WERI-Rb-1 (cell line): ENCODE measurements around the gene SYF2.
"Not testable (repeated sequence)": the region's sequence is repeated elsewhere in the genome, so short reads cannot be mapped to it uniquely, and the experiment has no call there.

Experiments used
- DNase-seq: peaks from one replicate; pipeline ENCODE4 v3.0.0-alpha.2; 2020
- H3K27ac ChIP-seq: fragments of 250-450 bp; sonication (Bioruptor Pico); 2 replicates; pipeline ENCODE4 v1.5.1; 2020; ENCODE audit warnings: mild to moderate bottlenecking, moderate library complexity
- H3K27me3 ChIP-seq: fragments of 250-450 bp; sonication (Bioruptor Pico); 2 replicates; pipeline ENCODE4 v1.5.1; 2021; ENCODE audit warnings: mild to moderate bottlenecking, low read depth, moderate library complexity; ENCODE audit not compliant: insufficient read depth, severe bottlenecking
- H3K36me3 ChIP-seq: fragments of 250-450 bp; sonication (Bioruptor Pico); 2 replicates; pipeline ENCODE4 v1.5.1; 2020; ENCODE audit warnings: mild to moderate bottlenecking, moderate library complexity
- H3K4me3 ChIP-seq: 2 replicates; pipeline ENCODE4 v1.5.1; 2011; ENCODE audit warnings: low read depth, mild to moderate bottlenecking, control low read depth, low read length
- H3K9me3 ChIP-seq: fragments of 250-450 bp; sonication (Bioruptor Pico); 2 replicates; pipeline ENCODE4 v1.5.1; 2021; ENCODE audit warnings: mild to moderate bottlenecking, moderate library complexity; ENCODE audit not compliant: severe bottlenecking
- TF ChIP-seq, protein P1 (sequence below): IDR thresholded peaks from 2 replicates; pipeline ENCODE4 v1.5.1; 2011; ENCODE audit warnings: low read depth, mild to moderate bottlenecking, control low read depth, inconsistent platforms, low read length

The SYF2 gene

DNA sequence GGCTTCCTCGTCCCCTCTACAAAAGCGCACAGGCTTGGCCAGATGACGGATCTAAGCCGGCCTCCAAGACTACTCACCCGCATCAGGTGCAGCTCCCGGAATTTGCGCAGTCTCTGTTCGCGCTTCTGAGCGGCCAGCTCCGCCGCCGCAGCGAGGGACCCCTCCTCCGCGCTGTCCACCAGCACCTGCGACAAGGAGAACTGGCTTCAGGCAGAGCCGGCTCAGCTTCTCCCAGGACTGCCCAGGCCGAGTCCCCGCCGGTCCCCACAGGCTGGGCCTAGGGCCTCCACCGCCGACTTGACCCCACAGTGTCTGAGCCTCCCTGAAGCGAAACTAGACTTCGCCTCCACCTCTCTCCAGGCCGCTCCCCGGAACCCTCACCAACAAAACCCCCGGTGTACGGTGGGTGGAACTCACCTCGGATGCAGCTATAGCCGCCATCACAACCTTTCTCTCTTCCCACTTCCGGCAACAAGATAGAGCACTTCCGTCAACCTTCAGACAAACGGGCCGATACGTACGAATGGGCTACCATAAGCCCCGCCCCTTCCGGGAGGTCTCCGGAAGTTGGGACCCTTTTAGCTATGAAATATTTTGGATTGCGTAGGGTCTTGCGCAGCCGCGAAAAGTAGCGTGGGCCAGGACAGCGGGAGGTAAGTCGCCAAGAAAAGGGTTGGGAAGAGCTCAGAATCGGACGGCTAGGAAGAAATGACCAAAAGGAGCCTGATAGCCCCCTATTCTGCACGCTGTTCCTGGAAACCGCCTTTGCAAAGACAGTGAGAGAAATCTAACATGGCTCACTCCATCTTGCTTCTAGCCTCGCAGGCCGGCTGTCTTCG lies at the start of gene SYF2:
Gene SYF2 (minus strand): TSS at position 476 of the 839 bp plus-strand sequence. CDS start 35 bp downstream, at position 441.
- peak; percentile 88 for DNase-seq
- H3K4me3 ChIP-seq, result peak within 1 kb of the TSS; percentile 91
- H3K27ac ChIP-seq, result peak within 1 kb of the TSS; percentile 93
- no peaks in the 10 kb centered on the region for H3K27me3 ChIP-seq
- H3K36me3 ChIP-seq, result peaks cover 36% of the 10 kb centered on the region
- TF ChIP-seq, protein P1, sequence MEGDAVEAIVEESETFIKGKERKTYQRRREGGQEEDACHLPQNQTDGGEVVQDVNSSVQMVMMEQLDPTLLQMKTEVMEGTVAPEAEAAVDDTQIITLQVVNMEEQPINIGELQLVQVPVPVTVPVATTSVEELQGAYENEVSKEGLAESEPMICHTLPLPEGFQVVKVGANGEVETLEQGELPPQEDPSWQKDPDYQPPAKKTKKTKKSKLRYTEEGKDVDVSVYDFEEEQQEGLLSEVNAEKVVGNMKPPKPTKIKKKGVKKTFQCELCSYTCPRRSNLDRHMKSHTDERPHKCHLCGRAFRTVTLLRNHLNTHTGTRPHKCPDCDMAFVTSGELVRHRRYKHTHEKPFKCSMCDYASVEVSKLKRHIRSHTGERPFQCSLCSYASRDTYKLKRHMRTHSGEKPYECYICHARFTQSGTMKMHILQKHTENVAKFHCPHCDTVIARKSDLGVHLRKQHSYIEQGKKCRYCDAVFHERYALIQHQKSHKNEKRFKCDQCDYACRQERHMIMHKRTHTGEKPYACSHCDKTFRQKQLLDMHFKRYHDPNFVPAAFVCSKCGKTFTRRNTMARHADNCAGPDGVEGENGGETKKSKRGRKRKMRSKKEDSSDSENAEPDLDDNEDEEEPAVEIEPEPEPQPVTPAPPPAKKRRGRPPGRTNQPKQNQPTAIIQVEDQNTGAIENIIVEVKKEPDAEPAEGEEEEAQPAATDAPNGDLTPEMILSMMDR, result no peak
- H3K9me3 ChIP-seq, result no peaks in the 10 kb centered on the region

- H3K27me3 ChIP-seq, DNase-seq, H3K4me3 ChIP-seq, H3K36me3 ChIP-seq, H3K27ac ChIP-seq, H3K9me3 ChIP-seq: not testable (repeated sequence)
These were observed 47.4 kb upstream of the SYF2 start for GRCh38 chr1:25279693-25280111.

DNA sequence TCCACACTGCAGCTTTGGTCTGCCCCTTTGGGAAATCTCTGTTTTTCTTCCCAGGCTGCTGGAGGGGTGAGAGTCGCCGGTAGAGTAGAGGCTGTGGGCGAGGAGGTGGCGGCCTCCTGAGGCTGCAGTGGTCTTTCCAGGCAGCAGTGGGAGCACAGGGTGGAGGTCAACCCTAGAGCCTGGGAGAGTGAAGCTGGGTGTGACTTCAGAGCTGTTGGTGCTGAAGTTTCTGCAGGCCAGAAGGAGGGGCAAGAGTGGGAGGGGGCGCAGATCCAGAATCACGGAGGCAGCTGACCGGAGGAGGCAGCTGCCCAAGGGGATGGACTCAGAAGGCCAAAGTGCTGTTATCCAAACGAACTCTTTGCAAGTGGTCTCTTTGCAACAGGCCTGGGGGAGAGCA lies 46.5 kb upstream of the SYF2 start:
- H3K9me3 ChIP-seq, H3K4me3 ChIP-seq, DNase-seq, H3K36me3 ChIP-seq, H3K27me3 ChIP-seq, H3K27ac ChIP-seq: not testable (repeated sequence)

DNA sequence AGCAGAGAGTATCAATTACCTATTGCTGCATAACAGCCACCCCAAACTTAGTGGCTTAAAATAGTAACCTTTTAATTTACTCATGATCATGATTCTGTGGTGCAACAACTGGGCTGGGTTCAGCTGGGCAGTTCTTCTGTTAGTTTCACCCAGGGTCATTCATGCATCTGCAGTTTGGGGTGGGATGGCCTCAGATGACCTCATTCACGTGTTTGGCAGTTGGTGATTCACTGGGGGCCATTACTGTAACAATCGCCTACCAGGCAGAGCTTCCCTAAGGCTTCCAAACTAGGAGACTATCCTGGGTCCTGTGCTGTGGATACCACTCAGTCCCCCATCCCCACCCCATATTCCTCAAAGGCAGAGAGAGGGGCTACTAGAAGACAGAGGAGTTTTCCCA lies 46.1 kb upstream of the SYF2 start:
- not testable (repeated sequence) for DNase-seq, H3K27me3 ChIP-seq, H3K27ac ChIP-seq, H3K4me3 ChIP-seq, H3K9me3 ChIP-seq, H3K36me3 ChIP-seq

DNA sequence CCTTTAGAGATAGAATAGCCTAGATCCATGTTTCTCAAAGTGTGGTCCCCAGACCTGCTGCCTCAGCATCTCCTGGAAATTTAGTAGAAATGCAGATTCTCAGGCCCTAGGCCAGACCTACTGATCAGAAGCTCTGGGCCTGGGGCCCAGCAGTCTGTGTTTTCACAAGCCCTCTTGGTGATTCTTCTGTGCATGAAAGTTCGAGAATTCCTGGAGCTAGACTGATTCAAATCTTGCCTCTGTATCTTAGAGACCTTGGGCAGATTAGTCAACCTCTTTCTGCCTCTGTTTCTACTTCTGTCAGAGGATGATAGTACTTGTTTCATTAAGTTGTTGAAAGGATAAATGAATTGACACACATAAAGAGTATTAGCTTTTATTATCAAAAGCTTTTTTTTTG lies 45.0 kb upstream of the SYF2 start:
- H3K27me3 ChIP-seq, H3K4me3 ChIP-seq, H3K9me3 ChIP-seq, H3K36me3 ChIP-seq, DNase-seq, H3K27ac ChIP-seq: not testable (repeated sequence)

GRCh38 chr1:25275648-25276047 lies 43.3 kb upstream of the SYF2 start:
- not testable (repeated sequence) for H3K36me3 ChIP-seq, H3K27me3 ChIP-seq, H3K4me3 ChIP-seq, H3K9me3 ChIP-seq, DNase-seq, H3K27ac ChIP-seq

GRCh38 chr1:25272238-25272637 lies 39.9 kb upstream of the SYF2 start, which contains the start of gene RHD:
Gene RHD (plus strand): TSS chr1:25272509. CDS start chr1:25272548, 39 bp downstream.
- not testable (repeated sequence) for H3K4me3 ChIP-seq, H3K27ac ChIP-seq, H3K9me3 ChIP-seq, H3K36me3 ChIP-seq, H3K27me3 ChIP-seq, DNase-seq

GRCh38 chr1:25268143-25268760 lies 36.0 kb upstream of the SYF2 start:
- not testable (repeated sequence) for DNase-seq, H3K9me3 ChIP-seq, H3K27me3 ChIP-seq, H3K36me3 ChIP-seq, H3K27ac ChIP-seq
- H3K4me3 ChIP-seq, result peak overlapping the region; percentile 46

GRCh38 chr1:25267288-25268142 lies 35.2 kb upstream of the SYF2 start:
- H3K27me3 ChIP-seq, H3K36me3 ChIP-seq, H3K9me3 ChIP-seq, H3K27ac ChIP-seq: not testable (repeated sequence)
- H3K4me3 ChIP-seq, result peak overlapping the region; percentile 46
- DNase-seq, result peak; percentile 63

DNA sequence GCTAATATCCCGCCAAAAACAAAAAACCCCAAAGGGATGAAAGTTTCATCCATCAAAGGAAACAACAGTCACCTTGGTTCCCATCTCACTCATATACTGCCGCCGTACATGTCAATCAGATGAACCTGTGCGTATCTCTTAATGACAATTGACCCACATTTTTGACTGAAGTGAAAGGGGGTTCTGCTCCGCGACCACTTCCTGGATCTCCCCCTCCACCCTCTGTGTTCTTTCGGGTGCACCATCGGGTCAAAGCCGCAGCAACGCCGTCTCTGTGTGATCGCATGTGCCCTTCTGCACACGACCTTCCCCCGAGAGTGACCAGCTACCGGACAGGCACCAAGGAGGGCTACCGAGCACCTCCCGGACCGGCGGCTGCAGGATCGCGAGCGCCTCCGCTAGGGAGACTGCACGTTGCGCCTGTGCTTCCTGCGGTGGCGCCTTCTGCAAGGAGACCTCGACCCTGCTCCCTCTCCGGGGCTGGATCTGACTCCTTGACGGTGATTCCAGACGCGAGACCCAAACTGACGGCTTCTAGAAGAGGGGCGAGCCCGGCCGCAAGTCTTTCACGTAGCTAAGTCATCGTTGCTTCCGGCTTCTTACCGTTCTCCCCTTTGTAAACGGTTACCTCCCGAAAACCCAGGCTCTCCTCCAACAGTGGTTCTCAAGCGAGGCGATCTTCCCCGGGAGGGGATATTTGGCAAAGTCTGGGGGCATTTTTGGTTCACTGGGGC lies 34.4 kb upstream of the SYF2 start:
- H3K4me3 ChIP-seq, result peak overlapping the region; percentile 46
- not testable (repeated sequence) for H3K27ac ChIP-seq, H3K9me3 ChIP-seq, H3K36me3 ChIP-seq, H3K27me3 ChIP-seq, DNase-seq

- not testable (repeated sequence) for H3K27me3 ChIP-seq, H3K36me3 ChIP-seq, DNase-seq, H3K27ac ChIP-seq, H3K9me3 ChIP-seq, H3K4me3 ChIP-seq
These were observed 28.0 kb upstream of the SYF2 start for GRCh38 chr1:25260336-25260735.
